HG03558 (cell line): Measurements from ENCODE around the gene PAFAH2.
"Not testable (repeated sequence)": the region's sequence is repeated elsewhere in the genome, so short reads cannot be mapped to it uniquely, and the experiment has no call there.

Experiments used
- ATAC-seq: cut with Tn5 transposase; IDR thresholded peaks from one replicate; pipeline ENCODE4 v1.9.1; 2021; ENCODE audit warnings: moderate number of reproducible peaks; ENCODE audit not compliant: unreplicated experiment; ENCODE audit errors: extremely low read depth

The PAFAH2 gene

DNA sequence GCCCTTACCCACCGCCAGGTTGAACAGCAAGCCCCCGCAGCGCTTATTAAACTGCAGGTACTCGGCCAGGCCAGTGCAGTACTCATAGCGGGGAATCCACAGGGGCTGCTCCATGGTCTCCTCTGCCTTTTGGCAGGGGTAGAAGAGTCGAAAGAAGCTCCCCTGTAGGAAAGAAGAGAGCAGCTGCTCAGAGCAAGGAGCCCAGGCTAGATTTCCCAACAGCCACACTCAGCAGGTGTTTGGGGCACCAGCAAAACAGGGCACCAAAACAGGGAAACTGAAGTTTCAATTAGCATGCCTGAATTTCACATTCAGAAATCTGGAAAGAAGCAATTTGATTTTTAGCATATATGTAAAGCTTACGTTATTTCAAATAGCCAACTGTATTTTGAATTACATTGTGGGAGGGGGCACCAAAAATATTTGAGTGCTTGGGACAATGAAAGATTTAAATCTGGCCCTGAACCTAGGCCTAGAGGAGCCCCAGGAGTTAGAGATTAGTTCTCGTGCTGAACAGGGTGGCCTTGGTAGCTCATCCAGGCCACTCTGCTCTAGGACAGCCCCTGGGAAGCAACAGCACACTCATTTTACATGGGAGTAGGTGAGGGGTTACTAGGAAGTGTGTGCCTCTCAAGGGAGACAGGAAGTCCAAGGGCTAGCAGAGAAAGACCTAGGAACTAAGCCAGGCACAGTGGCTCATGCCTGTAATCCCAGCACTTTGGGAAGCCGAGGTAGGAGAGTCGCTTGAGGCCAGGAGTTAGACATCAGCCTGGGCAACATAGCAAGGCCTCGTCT, 8.2 kb downstream of the PAFAH2 start:
- ATAC-seq = no peak

DNA sequence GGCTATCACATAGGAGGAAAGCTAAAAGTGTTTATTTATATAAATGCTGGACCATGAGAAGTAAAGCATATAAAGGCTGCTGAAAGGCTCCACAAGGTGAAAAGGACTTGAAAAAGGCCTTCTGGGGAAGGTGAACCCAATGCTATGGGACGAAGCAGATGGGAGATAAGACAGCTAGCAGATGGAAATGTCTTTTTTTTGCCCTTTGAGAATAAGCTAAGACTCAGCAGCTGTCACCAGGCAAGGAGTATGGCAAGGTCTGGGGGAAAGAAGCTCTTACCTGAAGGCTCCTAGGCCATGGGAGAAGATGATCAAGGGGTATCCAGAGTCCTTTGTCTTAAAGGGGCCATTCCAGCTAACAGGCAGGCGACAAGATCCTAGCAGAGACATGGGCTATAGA, 9.9 kb downstream of the PAFAH2 start:
- ATAC-seq = no peak

DNA sequence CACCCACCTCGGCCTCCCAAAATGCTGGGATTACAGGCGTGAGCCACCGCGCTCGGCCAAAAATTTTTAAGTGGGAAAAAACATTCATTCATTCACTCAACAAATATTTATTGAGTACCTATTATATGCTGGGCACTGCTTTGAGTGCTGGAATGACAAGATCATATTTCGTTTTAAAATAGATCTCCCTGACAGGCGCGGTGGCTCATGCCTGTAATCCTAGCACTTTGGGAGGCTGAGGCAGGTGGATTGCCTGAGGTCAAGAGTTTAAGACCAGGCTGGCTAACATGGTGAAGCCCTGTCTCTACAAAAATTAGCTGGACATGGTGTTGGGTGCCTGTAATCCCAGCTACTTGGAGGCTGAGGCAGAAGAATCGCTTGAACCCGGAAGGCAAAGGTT, 11.1 kb downstream of the PAFAH2 start:
- not testable (repeated sequence) for ATAC-seq

DNA sequence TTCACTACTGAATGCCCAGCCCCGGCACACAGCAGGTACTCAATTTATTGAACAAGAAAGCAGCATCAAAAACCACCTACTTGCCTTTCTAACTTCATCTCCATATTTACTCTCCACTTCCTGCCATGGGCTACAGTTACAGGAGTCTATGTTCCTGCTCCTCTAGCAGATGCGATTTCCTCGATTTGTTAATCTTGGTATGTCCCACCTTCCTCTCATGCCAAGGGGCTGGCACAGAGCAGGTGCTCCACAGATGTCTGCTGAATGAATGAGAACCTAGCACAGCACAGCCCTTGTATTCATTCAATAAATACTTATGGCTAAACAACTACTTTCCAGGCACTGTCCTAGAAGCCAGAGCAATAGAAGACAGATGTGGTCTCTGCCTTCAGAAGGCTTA, 12.2 kb downstream of the PAFAH2 start:
- no peak for ATAC-seq

DNA sequence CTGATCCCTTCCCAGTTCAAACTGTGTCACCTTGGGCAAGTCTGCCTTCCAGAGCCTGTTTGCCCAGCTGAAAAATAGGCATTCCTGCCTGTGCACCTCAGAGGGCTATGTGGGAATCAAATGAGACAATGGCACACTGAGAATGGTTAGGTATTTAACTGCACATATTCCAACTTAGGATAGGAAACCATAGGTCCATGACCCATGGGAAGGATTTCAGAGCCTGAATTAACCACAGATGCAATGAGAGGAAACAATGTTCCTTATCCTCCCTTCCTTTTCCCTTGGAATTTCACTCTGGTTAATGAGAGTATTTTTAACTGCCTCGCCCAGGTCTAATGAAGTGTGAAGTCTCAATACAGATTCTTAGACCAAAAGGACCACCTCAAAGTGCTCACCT, 12.7 kb downstream of the PAFAH2 start:
- ATAC-seq = no peak

DNA sequence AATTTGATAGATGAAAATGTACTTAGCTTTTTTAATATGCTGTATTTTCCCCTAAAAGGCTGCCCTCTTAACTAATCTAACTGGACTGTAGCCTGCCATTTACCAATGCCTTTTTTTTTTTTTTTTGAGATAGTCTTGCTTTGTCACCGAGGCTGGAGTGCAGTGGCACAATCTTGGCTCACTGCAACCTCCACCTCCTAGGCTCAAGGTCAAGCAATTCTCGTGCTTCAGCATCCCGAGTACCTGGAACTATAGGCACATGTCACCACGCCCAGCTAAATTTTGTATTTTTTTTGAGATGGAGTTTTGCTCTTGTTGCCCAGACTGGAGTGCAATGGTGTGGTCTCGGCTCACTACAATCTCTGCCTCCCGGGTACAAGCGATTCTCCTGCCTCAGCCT, 18.7 kb downstream of the PAFAH2 start:
- no peak for ATAC-seq

DNA sequence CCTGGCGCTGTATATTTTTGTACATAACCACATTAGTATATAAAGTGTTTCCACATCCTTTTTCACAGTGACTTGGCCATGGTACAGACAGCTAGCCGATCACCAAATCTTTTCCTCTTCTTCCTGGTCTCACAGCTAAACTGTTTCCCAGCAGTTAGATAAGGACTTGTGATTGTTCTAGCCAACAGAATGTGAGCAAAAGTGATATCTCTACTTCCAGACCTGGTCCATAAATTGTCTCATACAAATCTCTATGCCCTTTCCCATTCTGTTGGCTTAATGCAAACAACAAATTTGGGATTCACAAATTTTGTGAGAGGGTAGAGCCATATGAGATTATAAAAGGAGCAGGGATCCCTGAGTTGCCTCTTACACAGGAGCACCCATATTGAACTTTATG, 19.5 kb downstream of the PAFAH2 start:
- no peak for ATAC-seq

DNA sequence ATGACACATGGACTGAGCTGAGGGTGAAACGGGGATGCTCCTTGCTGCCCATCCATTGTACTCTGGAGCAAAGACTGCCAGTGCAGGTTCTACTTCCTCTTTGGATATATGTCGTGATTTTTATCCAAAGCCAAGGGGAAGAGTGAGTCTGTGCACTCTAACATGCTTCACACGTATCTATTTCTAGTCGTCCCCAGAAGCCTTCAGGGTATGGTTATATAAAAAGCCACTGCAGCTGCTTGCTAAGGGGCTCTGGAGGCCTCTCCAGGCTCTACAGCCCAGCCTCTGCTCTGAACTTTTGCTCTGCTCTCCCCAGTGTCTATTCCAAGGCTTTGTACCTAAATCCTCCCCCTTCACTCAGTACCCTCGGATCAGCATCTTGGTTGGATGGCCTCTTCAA, 20.1 kb downstream of the PAFAH2 start:
- ATAC-seq = no peak

DNA sequence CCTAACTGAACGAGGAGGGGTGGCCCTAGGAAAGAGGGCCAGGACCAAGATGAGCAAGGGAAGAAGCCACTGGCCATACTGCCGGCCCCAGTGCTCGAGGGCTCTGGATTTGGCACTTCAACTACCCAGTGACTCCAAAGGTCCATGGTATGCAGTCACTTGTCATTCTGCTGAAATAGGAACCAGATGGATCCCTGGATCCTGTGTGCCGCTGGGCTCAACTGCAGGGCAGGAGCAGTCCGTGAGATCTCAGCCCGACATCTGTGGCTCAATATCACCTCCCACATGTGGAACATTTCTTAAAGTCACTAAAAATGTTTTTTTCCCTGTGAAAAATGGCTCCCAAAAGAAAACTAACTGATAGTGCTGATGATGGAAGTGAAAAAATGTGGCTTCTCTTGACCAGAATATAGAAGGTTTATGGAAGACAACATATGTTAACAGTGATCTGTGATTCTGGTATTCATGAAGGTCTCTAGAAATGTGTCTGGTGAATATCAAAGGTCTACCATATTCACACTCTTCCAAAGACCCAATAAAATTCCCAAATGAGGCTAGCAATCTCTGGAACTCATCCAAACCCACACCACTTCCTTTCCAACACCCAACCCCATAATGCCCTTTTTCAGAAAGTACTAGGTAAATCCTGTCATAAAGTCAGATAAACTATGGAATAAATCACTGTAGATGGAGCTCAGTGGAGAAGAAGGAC, 24.1 kb downstream of the PAFAH2 start:
- no peak for ATAC-seq

DNA sequence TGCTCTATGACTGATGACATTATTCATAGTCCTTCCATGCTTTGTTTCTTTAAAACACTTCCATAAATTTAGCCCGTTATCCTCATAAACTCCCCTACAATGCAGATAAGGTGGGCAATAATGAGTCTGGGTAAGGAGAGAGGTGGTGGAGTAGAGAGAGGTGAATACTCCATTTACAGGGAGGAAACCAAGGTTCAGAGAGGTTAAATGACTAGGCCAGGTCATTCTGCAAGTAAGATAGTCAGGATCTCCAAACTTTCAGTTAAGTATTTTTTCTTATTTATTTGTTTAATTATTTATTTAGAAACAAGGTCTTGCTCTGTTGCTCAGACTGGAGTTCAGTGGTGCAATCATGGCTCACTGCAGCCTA, 26.1 kb downstream of the PAFAH2 start:
- ATAC-seq = no peak

DNA sequence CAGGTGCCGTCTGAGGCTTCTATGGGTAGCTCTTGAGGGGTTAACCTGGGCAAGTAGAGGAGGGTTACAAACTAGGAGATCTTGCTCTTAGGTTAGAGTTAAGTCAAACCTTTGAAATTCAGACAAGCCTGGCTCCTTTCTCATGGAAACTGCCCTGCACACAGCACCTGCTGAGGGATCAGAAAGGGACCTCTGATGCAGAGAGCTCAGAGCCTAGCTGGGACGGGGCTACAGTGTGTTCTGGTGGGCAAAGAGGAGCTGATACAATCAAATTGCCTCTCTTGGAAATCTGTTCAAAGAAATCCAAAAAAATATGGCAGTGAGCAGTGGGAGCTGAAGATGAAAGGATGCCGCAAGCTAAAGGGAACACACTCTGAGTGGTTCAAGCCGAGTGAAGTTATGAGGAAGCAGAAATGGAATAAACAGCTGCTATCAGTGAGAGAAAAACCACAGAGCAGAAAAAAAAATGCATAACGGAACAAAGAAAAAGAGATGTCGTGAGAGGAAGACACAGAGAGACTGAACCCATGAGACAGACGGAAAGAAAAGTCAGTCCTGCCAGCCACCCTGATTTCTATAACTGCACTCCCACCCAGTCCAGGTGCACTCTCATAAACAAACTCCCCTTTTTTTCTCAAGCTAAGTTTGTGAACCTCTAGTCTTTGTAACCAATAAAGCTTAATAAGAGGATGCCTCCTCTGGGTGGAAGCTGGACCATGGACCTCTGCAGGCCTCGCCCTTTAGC, 26.6 kb downstream of the PAFAH2 start:
- ATAC-seq = no peak

DNA sequence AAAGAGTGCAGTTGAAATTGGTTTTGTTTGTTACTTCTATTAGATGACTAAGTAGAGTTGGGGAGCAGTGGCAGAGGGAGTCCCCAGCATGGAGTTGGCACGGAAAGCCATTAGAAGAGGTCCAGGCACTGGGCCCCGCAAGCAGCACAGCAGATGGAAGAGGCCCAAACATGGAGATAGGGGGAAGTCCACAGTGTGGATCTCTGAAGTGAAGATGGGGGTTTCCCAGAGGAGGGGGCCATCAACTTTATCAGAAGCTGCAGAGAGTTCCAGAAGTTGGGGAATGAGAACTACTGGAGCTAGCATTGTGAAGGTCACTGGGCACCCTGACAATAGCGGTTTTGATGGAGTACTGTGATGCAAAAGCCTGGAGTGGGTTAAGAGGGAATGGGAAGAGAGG, 30.6 kb downstream of the PAFAH2 start:
- no peak for ATAC-seq

DNA sequence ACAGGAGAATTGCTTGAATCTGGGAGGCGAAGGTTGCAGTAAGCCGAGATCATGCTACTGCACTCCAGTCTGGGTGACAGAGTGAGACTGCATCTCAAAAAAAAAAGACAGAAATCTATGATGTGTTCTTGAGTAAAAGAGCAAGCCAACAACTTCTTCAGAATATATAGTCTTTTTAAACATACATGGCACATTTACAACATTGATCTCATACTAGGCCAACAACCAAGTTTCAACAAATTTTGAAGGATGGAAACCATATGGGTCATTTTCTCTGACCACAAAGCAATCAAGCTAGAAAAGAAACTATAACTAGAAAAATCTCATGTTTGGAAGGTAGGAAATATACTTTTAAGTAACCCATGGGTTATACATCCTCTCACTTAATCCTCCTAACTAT, 38.3 kb downstream of the PAFAH2 start:
- no peak for ATAC-seq

DNA sequence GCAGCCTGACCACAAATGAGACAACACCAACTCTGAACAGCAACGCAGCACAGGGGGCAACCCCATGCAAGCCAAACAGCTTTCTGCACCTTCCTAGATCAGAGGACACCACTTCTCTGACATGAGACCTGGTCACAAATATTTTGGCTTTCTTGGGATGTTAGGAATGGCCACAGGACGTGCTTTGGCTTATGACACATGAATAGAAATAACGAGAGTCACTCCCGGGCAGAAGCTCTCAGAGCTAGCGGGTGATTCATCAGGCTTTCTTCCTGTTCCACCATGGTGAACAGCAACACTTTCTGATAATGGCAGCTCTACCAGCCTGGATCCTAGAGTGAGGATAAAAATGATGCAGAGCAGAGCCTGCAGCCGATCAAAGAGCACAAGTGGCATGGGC, 39.4 kb downstream of the PAFAH2 start:
- ATAC-seq = no peak

DNA sequence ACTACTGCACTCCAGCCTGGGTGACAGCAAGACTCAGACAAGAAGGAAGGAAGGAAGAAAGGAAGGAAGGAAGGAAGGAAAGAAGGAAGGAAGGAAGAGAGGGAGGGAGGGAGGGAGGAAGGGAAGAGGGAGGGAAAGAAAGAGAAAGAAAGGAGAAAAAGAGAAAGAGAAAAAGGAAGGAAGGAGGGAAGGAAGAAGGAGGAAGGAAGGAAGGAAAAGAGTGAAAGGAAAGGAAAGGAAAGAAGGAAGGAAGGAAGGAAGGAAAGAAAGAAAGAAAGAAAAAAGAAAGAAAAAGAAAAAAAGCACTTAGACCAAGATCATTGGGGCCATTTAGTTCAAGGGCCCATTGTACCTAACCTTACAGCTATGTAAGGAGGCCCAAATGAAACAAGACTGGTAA, 42.3 kb downstream of the PAFAH2 start:
- no peak for ATAC-seq

DNA sequence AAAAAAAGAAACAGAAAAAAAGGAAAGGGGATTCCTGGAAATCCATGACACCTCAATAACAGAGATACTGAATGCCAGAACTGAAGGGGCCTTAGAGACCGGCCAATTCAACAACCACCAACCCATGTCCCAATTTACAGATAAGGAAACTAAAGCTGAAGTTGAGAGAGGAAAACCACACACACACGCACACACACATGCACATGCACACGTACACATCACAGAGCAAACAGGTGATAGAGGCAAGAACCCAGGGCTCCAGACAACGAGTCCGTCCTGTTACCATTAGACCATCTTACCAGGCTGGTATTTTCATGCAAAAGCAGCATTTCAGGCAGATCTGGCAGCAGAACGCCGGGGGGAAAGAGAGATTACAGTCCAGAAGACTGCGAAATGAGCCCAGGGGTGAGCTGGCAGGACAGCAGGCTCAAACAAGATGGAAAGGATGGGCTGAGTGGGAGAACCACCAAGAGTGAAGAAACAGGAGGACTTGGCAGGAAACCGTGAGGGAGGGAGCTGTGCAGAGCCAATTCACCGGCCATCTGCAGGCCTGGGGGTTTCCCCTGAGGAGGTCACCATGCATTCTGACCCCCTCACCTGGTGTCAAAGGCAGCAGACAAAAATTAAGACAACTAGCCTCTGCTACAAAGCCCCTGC, 43.5 kb downstream of the PAFAH2 start:
- ATAC-seq = no peak

DNA sequence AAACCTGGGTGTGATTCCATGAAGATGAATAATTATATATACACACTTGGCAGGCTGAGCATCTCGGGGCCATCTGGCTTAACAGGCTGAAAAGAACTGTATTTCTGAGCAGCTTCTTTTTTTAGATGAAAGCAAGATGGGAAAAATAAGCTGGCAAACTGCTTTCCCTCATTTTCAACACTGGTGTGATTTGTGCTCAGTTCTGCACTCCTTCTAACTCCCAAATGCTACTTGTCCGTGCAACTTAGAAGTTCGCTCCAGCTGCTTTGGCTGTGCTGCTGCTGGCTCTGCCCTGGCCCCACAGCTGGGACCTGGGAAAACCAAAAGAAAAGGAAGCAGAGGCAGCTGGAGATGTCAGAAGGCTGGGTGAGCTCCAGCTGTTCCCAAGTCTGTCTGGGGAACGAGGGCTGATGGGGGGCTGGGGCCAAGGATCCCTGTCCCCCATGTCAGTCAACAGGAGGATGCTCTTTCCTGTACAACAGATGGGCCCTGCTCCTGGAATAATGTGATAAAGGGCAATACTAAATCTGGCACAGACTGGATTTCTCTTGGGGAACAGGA, 44.9 kb downstream of the PAFAH2 start:
- no peak for ATAC-seq

DNA sequence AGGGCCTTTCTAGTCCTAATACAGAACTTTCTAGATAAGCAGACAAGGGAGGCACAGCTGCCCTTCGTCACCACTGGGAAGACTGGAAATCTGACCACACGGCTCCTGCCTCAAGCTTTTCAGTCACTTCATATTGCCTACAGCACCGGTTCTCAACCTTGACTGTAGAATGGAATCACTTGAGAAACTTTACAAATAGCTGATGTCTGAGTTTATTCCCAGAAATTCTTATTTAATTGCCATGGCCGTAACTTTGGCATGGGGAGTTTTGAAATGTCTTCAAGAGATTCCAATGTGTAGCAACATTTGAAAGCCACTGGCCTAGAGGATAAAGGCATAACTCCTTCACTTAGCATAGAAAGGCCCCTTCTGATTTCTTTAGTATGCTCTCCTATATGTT, 49.2 kb downstream of the PAFAH2 start:
- ATAC-seq = no peak

DNA sequence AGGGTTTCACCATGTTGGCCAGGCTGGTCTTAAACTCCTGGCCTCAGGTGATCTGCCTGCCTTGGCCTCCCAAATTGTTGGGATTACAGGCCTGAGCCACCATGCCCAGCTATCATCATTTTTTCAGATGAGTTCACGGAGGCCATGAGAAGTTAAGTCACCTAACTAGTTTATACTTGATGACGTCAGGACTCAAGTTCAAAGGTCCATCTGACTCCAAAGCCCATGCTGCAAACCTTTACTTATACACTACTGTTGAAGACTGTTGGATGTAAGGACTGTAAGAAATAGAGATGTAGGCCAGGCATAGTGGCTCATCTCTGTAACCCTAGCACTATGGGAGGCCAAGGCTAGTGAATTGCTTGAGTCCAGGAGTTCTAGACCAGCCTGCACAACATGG, 50.8 kb downstream of the PAFAH2 start:
- no peak for ATAC-seq

DNA sequence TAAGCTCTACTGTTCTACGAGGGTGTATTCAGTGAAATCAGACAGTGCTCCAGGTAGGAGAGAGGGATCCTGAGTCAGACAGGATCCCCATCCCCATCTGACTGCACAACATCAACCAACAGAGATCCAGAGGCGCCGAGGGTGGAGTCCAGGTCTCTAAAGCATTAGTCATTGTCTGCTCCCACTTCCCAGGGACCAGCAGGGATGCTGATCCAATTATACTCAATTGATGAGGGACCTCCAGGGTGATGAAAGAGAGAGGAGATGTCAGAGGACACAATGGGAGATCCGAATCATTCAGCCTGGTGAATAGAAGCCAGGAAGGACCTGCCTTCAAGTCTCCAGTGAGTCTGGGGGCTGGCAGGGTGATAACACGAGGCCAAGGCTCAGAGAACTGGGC, 52.1 kb downstream of the PAFAH2 start:
- no peak for ATAC-seq

DNA sequence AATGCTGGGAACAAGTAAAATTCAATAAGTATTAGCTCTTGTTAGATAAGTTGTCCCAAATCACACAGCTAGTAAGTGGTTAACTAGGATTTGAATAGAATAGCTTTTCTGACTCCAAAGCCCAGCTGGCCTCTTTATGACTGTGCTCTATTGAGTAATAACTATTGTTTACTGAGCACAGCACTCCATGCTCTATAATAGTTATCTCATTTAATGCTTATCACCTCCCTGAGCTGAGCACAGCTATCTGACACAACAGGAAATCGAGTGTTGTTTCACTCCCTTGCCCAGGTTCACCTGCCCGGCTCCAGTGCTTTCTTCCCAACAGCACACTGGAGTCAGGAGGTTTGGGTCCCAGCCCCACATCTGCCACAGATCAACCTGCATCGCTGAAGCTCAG, 52.9 kb downstream of the PAFAH2 start:
- ATAC-seq = no peak
